IPS-15b (cell line): ENCODE results near the gene PGM5.

Source experiments
- H3K27me3 ChIP-seq: one replicate; pipeline ENCODE4 v1.6.1; 2013; ENCODE audit warnings: low read length; ENCODE audit not compliant: control insufficient read depth, insufficient read depth
- H3K36me3 ChIP-seq: one replicate; pipeline ENCODE4 v1.6.1; 2013; ENCODE audit warnings: low read length; ENCODE audit not compliant: control insufficient read depth, insufficient read depth
- H3K4me1 ChIP-seq: one replicate; pipeline ENCODE4 v1.6.1; 2013; ENCODE audit warnings: mild to moderate bottlenecking, low read length; ENCODE audit not compliant: control insufficient read depth, insufficient read depth
- H3K4me3 ChIP-seq: one replicate; pipeline ENCODE4 v1.5.1; 2013; ENCODE audit warnings: low read depth, low read length
- H3K9ac ChIP-seq: one replicate; pipeline ENCODE4 v1.6.1; 2013; ENCODE audit warnings: low read depth, mild to moderate bottlenecking, low read length
- H3K9me3 ChIP-seq: one replicate; pipeline ENCODE4 v1.6.1; 2013; ENCODE audit warnings: mild to moderate bottlenecking, low read length; ENCODE audit not compliant: control insufficient read depth, insufficient read depth

Gene PGM5

DNA sequence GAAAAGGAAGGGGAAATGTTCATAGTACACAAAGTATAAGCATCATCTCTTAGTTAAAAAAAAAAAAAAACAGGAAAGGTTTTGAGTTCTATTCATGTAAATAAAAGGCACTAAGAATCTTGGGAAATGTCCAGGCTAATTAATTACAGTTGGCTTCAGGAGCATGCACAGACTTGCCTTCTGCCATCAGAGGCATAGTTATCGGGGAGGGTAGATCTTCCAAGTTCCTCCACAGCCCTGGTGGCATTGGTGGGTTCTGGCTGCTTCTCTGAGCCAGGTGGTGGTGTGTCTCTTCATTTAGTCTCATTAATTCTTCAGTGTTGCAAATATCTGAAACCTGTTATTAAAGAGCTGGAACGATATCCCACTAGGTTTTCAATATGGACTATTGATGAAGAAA lies 99.0 kb downstream of the PGM5 start:
- Histone ChIP-seq H3K27me3 (peaks cover 11% of the 10 kb centered on the region), H3K4me1 (no peaks in the 10 kb centered on the region), H3K36me3 (no peaks in the 10 kb centered on the region), H3K9ac (no peak overlapping the region), H3K9me3 (no peaks in the 10 kb centered on the region), H3K4me3 (no peak overlapping the region)

DNA sequence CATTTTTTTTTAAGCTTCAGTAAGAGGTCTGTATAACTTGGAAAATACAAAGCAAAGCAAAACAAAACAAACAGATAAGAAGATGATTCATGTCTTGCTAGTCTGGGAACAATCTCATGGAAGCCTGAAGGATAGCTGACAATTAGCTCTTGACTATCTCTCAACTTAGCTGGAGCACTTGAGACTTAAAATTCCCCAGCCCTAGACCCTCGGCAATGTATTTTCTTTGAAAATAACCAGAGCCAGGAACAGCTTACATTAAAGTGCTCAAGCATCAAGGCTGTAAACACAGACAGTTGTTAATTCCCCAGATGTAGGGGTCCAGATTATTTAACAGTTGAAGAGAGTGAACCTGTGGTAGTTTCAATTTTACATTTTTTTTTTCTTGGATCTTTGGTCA lies 101.4 kb downstream of the PGM5 start:
- Histone ChIP-seq H3K4me3 (no peak overlapping the region), H3K9me3 (no peaks in the 10 kb centered on the region)

DNA sequence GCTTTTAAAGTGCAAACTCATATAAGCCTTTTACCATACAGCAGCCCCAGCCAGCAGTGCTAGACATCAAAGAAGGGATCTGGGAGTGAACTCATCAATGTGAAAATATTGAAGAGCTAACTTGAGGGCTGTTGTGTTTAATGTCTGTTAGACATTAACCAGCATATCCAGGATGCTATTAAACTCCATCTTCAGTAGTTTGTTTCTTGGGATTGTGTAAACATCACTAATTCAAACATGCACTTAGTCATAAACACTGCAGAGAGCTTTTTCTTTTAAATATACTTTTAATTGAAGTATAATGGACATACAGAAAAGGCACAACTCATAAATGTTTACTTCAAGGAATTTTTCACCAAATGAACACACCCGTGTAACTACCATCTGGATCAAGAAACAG lies 102.5 kb downstream of the PGM5 start:
- no peaks in the 10 kb centered on the region for H3K9me3 ChIP-seq
- no peaks in the 10 kb centered on the region for H3K4me1 ChIP-seq
- H3K4me3 ChIP-seq = no peak overlapping the region
- H3K27me3 ChIP-seq = peaks cover 7% of the 10 kb centered on the region
- no peak overlapping the region for H3K9ac ChIP-seq
- H3K36me3 ChIP-seq = no peaks in the 10 kb centered on the region

More for the DNA sequence above, 101.4 kb downstream of the PGM5 start:
- no peaks in the 10 kb centered on the region for H3K36me3 ChIP-seq
- H3K4me1 ChIP-seq = no peaks in the 10 kb centered on the region
- H3K27me3 ChIP-seq = peaks cover 7% of the 10 kb centered on the region
- no peak overlapping the region for H3K9ac ChIP-seq

DNA sequence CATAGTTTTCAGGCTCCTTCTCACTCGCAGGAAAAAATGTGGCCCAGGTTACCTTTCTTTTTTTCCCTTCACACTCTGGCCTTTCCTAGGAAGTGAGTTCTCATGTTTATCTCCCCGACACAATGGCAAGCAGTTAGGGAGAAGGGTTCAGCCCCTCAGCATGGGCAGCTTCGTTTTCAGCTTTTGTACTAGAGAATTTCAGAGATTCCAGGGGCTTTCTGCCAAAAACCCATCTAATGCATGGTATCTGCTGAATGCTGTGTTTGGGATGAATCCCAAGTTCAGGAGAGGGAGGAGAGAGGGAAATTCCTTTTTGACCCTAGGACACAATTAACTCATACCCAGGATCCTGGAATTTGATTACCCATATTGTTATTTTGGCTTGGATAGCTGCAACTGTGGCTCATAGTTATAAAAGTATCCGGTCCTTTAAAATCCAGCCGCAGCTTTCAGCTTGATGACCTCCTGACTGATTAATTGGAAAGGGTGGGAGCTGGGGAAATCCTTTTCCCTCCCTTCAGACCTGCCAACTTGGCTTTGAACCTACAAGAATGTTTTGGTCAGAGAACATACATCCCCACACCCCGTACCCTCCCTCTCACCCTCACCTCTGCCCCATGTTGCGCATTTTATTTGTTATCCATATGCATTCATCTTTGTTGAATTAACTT lies 105.8 kb downstream of the PGM5 start:
- Histone ChIP-seq H3K4me1 (no peaks in the 10 kb centered on the region), H3K9me3 (no peaks in the 10 kb centered on the region), H3K36me3 (no peaks in the 10 kb centered on the region), H3K27me3 (peaks cover 10% of the 10 kb centered on the region), H3K9ac (no peak overlapping the region), H3K4me3 (no peak overlapping the region)

DNA sequence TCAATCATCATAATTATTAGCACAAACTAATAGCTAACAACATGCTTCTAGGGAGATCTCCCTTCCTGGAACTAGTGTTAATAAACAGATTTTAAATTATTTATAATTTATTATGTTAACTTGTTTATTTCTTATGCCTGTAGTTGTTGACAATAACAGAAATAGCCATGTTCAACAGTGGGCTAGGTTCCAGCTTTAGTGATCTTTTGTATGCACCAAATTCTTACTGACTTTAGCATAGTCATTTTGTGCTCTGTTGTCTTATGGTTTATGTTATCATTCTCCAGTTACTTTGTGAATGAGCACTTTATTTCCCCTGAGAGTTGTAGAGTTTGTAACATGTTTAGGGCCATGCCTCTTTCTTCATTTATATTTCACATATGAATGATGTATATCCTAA lies 113.7 kb downstream of the PGM5 start:
- no peak overlapping the region for H3K9ac ChIP-seq
- no peak overlapping the region for H3K4me3 ChIP-seq
- no peaks in the 10 kb centered on the region for H3K9me3 ChIP-seq
- no peaks in the 10 kb centered on the region for H3K36me3 ChIP-seq
- peaks cover 17% of the 10 kb centered on the region for H3K27me3 ChIP-seq
- H3K4me1 ChIP-seq = no peaks in the 10 kb centered on the region

DNA sequence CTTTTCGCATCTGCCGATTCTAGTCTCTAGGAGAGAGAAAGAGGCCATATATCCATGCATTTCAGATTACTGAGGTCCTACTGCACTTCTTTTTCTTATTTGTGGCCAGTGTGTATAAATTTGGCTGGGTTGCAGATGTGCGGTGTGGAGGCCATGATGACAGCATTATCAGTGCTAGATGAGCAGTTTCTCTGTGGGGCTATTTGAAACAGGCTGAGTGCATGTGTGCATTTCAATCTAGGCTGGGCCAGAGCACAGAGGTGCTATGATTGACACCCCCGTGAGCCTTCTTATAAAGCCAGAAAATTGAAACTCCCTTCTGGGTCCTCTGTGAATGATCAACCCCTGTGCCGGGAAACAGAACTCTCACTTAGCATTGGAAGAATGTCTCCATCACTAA lies 114.2 kb downstream of the PGM5 start:
- Histone ChIP-seq H3K4me1 (no peaks in the 10 kb centered on the region), H3K9ac (no peak overlapping the region), H3K9me3 (no peaks in the 10 kb centered on the region), H3K27me3 (peaks cover 17% of the 10 kb centered on the region), H3K36me3 (no peaks in the 10 kb centered on the region), H3K4me3 (no peak overlapping the region)

DNA sequence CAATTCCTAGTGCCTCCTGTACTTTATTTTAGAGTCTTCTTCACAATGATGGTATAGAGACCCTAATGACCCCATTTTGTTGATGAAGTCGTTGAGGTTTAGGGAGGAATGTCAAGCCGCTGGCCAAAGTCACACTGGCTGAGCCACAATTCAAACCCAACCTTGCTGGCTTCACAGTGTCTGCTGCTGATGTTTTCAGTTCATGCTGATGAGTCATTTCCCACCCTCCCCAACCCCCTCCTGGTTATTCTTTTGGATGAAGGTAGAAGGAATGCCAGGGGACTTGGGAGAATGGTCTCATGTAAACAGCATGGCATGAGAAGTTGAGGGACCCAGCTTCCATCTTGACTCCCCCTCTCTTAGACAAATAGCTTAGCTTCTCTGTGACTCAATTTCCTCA lies 115.7 kb downstream of the PGM5 start:
- no peaks in the 10 kb centered on the region for H3K9me3 ChIP-seq
- no peaks in the 10 kb centered on the region for H3K36me3 ChIP-seq
- H3K27me3 ChIP-seq = peaks cover 19% of the 10 kb centered on the region
- no peaks in the 10 kb centered on the region for H3K4me1 ChIP-seq
- no peak overlapping the region for H3K9ac ChIP-seq
- H3K4me3 ChIP-seq = no peak overlapping the region

DNA sequence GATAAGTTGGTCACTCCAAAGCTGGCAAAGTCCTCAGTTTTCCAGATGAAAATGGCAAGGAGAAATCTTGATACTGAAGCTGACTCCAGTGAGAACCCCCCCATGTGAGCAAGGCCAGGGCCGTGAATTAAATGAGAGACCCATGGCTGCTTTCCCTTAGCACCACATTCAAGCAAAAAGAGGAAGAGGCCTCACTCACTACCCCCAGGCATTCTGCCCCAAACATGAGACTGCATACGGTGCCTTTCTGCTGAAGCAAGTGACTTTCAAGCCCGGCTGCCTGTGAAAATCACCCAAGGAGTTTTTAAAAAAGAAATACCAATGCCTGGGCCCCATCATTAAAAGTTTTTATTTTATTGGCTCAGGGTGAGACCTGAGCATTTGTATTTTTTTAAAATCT lies 117.4 kb downstream of the PGM5 start:
- H3K4me3 ChIP-seq = no peak overlapping the region
- H3K27me3 ChIP-seq = peaks cover 32% of the 10 kb centered on the region

DNA sequence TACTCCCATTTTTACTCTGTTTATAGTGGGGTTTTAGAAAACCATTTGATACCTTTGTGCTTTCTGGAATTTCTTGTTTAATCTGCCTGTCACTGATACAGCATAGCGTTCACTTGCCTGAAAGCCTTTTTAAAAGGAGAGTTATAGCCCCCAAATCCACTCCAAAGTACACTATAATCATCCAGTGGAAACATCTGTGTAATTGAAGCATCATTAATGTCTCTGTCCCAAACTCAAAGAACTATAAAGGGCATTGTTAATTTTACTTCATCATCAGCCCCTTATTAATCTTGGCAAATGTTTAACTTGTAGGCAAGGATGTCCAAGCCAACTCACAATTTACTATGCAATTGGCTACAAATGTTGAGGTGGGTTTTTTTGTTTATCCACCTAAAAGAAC lies 120.0 kb downstream of the PGM5 start:
- no peaks in the 10 kb centered on the region for H3K36me3 ChIP-seq
- no peak overlapping the region for H3K9ac ChIP-seq

More for the DNA sequence above, 117.4 kb downstream of the PGM5 start:
- Histone ChIP-seq H3K36me3 (no peaks in the 10 kb centered on the region), H3K4me1 (no peaks in the 10 kb centered on the region), H3K9me3 (no peaks in the 10 kb centered on the region), H3K9ac (no peak overlapping the region)

DNA sequence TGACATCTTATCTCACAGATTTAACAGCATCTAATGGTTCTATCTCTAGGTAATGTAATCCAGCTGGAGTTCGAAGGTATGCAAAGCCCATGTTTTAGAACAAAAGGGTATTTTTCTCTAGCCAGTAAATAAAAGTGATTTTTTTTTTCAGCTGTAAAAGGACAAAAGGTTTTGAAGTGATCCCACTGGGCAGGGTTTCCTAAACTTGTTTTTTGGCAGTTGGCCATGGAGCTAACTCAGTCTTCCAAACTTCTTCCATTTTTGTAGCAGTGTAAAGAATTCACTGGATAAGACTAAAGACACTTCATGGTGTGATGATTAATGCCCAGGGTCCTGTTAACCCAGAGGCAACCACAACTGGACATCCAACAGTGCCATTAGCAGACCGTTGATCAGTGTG lies 120.4 kb downstream of the PGM5 start:
- no peaks in the 10 kb centered on the region for H3K36me3 ChIP-seq
- H3K9me3 ChIP-seq = no peaks in the 10 kb centered on the region
- no peaks in the 10 kb centered on the region for H3K4me1 ChIP-seq
- H3K27me3 ChIP-seq = peaks cover 31% of the 10 kb centered on the region
- H3K4me3 ChIP-seq = no peak overlapping the region
- H3K9ac ChIP-seq = no peak overlapping the region

More for the DNA sequence above, 120.0 kb downstream of the PGM5 start:
- H3K4me1 ChIP-seq = no peaks in the 10 kb centered on the region
- H3K27me3 ChIP-seq = peaks cover 30% of the 10 kb centered on the region
- no peaks in the 10 kb centered on the region for H3K9me3 ChIP-seq
- no peak overlapping the region for H3K4me3 ChIP-seq

DNA sequence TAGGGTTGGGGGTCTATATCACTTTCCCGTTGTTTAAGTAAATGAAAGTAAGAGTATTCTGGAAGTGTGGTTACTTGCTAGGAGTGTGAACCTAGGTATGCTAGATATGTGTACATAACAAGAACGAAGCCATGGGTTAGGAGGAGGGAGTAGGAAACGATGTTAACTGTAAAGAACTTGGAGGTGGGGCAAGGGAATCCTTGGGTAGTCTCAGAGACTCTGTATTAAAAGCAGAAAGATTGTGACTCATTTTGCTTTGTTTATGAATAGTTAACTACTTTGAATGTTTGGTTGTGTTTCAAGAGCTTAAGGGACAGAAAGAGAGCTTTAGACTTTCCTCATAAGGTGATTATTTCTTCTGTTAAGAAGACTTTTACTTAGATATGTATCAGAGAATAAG lies 124.4 kb downstream of the PGM5 start:
- Histone ChIP-seq H3K36me3 (no peaks in the 10 kb centered on the region), H3K4me3 (no peak overlapping the region), H3K4me1 (no peaks in the 10 kb centered on the region), H3K27me3 (peaks cover 41% of the 10 kb centered on the region), H3K9me3 (no peaks in the 10 kb centered on the region), H3K9ac (no peak overlapping the region)

DNA sequence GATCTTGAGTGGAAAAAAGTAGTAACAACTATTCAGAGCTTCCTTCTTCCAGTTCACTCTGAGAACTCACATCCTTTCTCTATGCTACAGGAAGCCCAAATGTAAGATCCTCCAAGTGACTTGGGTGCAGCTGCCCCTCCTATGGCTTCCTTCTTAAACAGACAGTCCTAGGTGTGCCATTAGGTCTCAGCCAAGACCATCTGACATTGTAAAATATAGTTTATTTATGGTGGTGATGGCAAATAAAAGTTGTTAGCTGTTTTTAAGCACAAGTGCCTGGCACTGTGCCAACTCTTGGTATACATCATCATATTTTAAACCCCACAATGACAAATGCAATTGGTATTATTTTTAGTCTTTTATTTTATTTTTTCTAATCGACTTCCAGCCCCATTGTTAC lies 126.1 kb downstream of the PGM5 start:
- no peak overlapping the region for H3K4me3 ChIP-seq

More for the DNA sequence above, 126.1 kb downstream of the PGM5 start:
- Histone ChIP-seq H3K9ac (no peak overlapping the region), H3K27me3 (peaks cover 33% of the 10 kb centered on the region), H3K4me1 (no peaks in the 10 kb centered on the region), H3K9me3 (no peaks in the 10 kb centered on the region), H3K36me3 (no peaks in the 10 kb centered on the region)
